ENCODE data around the gene TUFT1. TPM values are rescaled to one million over a fixed set of nuclear protein-coding genes. Genes with fewer than 3 reads are reported as not detected.
A peak's percentile ranks its signal among the peaks of the same experiment; 100 is the strongest.

TUFT1 gene
- total and polyA plus RNA-seq, 2 donors from 2014 or later = 8.9 to 12.9 TPM

GRCh38 chr1:151499930-151500329 is 40.2 kb upstream of the TUFT1 start:
- no peak overlapping the region for H3K27ac ChIP-seq (ENCODE audit: low read depth in 2 of 2, low read length in 2 of 2)
- TF ChIP-seq CTCF (IDR thresholded peaks at IDR 0.05; ENCODE audit: borderline replicate concordance, extremely low read depth, insufficient read depth) = no peak
- DNase-seq = no peak
- no peak overlapping the region for H3K4me3 ChIP-seq (ENCODE audit: low read length in 3 of 3)
- H3K27me3 ChIP-seq (ENCODE audit: control insufficient read depth, insufficient read depth, low read length) = no peaks in the 10 kb centered on the region
- no peaks in the 10 kb centered on the region for H3K9me3 ChIP-seq (ENCODE audit: control insufficient read depth in 2 of 3, insufficient read depth in 1 of 3, low read length in 3 of 3)
- intact Hi-C loops (cut with DNase I) = no loop called here
- FAIRE-seq = no peak
- H3K9ac ChIP-seq (ENCODE audit: low read length in 3 of 3) = no peak overlapping the region
- H3K4me1 ChIP-seq (ENCODE audit: control insufficient read depth in 2 of 3, insufficient read depth in 2 of 3, low read depth in 1 of 3, low read length in 3 of 3) = no peaks in the 10 kb centered on the region
- H3K36me3 ChIP-seq (ENCODE audit: control insufficient read depth in 2 of 3, insufficient read depth in 3 of 3, low read length in 3 of 3) = no peaks in the 10 kb centered on the region

GRCh38 chr1:151501474-151501873 is 38.6 kb upstream of the TUFT1 start:
- no peak overlapping the region for H3K27ac ChIP-seq (ENCODE audit: low read depth in 2 of 2, low read length in 2 of 2)
- no peak for FAIRE-seq
- no peaks in the 10 kb centered on the region for H3K9me3 ChIP-seq (ENCODE audit: control insufficient read depth in 2 of 3, insufficient read depth in 1 of 3, low read length in 3 of 3)
- DNase-seq = no peak
- no peak overlapping the region for H3K4me3 ChIP-seq (ENCODE audit: low read length in 3 of 3)
- H3K4me1 ChIP-seq (ENCODE audit: control insufficient read depth in 2 of 3, insufficient read depth in 2 of 3, low read depth in 1 of 3, low read length in 3 of 3) = no peaks in the 10 kb centered on the region
- H3K36me3 ChIP-seq (ENCODE audit: control insufficient read depth in 2 of 3, insufficient read depth in 3 of 3, low read length in 3 of 3) = no peaks in the 10 kb centered on the region
- intact Hi-C loops (cut with DNase I) = no loop called here
- TF ChIP-seq CTCF (IDR thresholded peaks at IDR 0.05; ENCODE audit: borderline replicate concordance, extremely low read depth, insufficient read depth) = peak; percentile 16
- H3K9ac ChIP-seq (ENCODE audit: low read length in 3 of 3) = no peak overlapping the region
- H3K27me3 ChIP-seq (ENCODE audit: control insufficient read depth, insufficient read depth, low read length) = no peaks in the 10 kb centered on the region

GRCh38 chr1:151502035-151502700 is 37.9 kb upstream of the TUFT1 start:
- no peak for FAIRE-seq
- Histone ChIP-seq H3K9me3 (ENCODE audit: control insufficient read depth in 2 of 3, insufficient read depth in 1 of 3, low read length in 3 of 3) (no peaks in the 10 kb centered on the region), H3K4me3 (ENCODE audit: low read length in 3 of 3) (no peak overlapping the region), H3K4me1 (ENCODE audit: control insufficient read depth in 2 of 3, insufficient read depth in 2 of 3, low read depth in 1 of 3, low read length in 3 of 3) (no peaks in the 10 kb centered on the region), H3K27me3 (ENCODE audit: control insufficient read depth, insufficient read depth, low read length) (no peaks in the 10 kb centered on the region), H3K36me3 (ENCODE audit: control insufficient read depth in 2 of 3, insufficient read depth in 3 of 3, low read length in 3 of 3) (no peaks in the 10 kb centered on the region), H3K27ac (ENCODE audit: low read depth in 2 of 2, low read length in 2 of 2) (no peak overlapping the region), H3K9ac (ENCODE audit: low read length in 3 of 3) (no peak overlapping the region)
- intact Hi-C loops (cut with DNase I) = no loop called here
- TF ChIP-seq CTCF (IDR thresholded peaks at IDR 0.05; ENCODE audit: borderline replicate concordance, extremely low read depth, insufficient read depth) = no peak
- DNase-seq = no peak
